Left renal cortex interstitium (tissue), 4 donors: ENCODE results near the gene RAB1A. TPM values are rescaled to one million over a fixed set of nuclear protein-coding genes. Genes with fewer than 3 reads are reported as not detected.
"Not testable (repeated sequence)": the region's sequence is repeated elsewhere in the genome, so short reads cannot be mapped to it uniquely, and the experiment has no call there.

Experiments used
- DNase-seq, 4 donors: peaks; one replicate each; pipeline ENCODE4 v3.0.0-alpha.2; 2013; ENCODE audit warnings: low read depth in 4 of 4, low spot score in 2 of 4, missing footprints in 1 of 4
- polyA plus RNA-seq, 4 donors: library from polyadenylated mRNA; unstranded; fragments of 120-200 nt; gene quantifications; one replicate each; pipeline ENCODE4 v1.2.1, GENCODE V29; 2013; ENCODE audit not compliant: insufficient read length in 4 of 4

RAB1A gene
- polyA plus RNA-seq = 100 to 1,000 TPM; 199 to 270 (median 248) TPM

DNA sequence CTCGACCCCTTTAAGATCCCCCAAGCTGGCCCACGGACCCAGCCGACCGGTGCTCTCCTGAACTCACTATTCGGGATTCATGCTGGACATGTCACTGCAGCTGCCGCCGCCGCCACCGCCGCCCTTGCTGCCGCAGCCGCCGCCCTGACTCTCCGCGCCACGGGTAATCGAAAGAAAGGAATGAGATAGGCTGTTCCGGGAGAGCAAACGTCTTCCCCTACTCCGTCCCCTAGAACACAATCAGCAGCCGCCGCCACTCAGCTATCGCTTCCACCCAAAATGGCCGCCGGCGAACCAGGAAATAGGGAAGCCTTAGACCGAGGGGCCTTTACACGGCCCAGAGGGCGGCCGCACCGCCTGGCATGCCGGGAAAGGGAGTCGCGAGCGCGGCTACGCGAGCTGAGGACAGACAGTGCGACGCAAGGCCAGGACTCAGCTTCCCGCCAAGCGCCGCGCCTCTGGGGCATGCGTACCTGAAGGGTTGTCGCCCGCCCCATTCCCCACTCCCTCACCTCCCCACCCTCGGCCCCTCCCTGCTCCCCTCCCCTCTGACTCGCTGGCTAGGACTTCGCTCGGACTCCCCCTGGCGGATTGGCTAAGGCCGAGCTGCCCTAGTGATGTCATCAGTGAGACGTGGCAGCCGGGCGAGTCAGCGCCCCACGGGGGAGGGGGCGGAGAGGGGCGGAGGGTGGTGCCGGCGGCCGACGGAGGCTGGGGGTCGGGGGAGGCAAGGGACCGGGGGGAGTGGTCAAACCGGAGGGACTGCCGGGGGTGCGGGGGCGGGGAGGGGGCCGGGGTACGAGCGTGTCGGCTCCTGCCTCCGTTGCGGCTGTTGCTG is at the start of gene RAB1A:
RAB1A (minus strand) TSS at position 281 of the 838 bp plus-strand sequence; CDS start at position 90, 191 bp downstream.
- DNase-seq = peak; percentile 93 to 99 (median 96)

- DNase-seq = no peak
Measured at GRCh38 chr2:65177751-65178442, 48.0 kb upstream of the RAB1A start.

- no peak for DNase-seq
Measured at GRCh38 chr2:65175894-65176530, 46.1 kb upstream of the RAB1A start.

DNA sequence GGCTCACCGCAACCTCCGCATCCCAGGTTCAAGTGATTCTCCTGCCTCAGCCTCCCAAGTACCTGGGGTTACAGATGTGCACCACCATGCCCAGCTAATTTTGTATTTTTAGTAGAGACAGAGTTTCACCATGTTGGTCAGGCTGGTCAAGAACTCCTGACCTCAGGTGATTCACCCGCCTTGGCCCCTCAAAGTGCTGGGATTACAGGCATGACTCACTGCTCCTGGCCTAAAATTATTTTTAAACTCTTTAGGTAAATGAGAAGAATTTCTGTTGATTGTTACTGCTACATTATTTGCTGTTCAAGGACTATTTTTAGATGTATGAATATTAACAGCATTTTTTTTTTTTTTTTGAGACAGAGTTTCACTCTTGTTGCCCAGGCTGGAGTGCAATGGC is 44.1 kb upstream of the RAB1A start:
- not testable (repeated sequence) for DNase-seq

- DNase-seq = no peak
Measured at GRCh38 chr2:65172994-65173790, 43.3 kb upstream of the RAB1A start.

- DNase-seq = peak in 2 of 4 donors; percentile 24 to 32
Measured at GRCh38 chr2:65170611-65171477, 40.9 kb upstream of the RAB1A start.

DNA sequence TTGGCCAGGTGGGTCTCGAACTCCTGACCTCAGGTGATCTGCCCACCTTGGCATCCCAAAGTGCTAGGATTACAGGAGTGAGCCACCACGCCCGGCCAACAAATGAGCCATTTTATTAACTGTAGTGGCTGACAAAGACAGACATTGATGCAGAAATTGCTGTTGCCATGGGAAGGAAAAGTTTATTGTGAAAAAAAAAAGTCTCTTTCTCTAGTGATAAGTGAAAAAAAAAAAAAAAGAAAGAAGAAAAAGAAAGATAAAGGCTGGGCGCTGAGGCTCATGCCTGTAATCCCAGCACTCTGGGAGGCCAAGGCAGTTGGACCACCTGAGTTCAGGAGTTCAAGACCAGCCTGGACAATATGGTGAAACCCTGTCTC is 39.8 kb upstream of the RAB1A start:
- no peak for DNase-seq

GRCh38 chr2:65165558-65165957 is 35.7 kb upstream of the RAB1A start:
- no peak for DNase-seq

GRCh38 chr2:65164426-65164891 is 34.6 kb upstream of the RAB1A start:
- DNase-seq = no peak

DNA sequence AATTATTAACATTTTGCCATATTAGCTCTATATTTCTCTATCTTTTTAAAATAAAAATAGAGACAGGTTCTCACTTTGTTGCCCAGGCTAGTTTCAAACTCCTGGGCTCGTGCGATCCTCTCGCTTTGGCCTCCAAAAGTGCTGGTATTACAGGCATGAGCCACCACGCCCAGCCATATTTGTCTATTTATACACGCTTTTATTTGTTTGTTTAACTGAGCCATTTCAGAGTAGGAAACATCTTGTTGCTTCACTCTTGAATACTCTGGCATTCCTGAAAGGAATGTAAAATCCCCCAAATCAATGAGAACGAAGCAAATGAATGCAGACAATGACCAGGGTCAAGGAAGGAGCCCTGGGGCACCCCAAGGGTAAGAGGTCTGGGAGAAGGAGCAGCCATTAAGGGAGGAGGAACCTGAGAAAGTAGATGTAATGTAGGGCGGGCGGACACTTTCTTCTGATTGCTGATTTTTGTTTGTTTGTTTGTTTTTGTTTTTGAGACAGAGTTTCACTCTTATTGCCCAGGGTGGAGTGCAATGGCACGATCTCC is 31.7 kb upstream of the RAB1A start:
- no peak for DNase-seq

GRCh38 chr2:65159906-65160305 is 30.0 kb upstream of the RAB1A start:
- no peak for DNase-seq

DNA sequence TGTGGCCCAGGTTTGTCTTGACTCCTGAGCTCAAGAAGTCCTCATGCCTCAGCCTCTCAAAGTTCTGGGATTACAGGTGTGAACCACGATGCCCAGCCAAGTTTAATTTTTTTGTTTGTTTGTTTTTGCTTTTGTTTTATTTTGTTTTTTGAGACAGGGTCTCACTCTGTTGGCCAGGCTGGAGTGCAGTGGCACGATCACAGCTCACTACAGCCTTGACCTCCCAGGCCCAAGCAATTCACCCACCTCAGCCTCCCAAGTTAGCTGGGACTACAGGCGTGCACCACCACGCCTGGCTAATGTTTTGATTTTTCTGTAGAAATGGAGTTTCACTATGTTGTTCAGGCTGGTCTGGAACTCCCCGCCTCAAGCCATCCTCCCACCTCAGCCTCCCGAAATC is 29.4 kb upstream of the RAB1A start:
- no peak for DNase-seq

GRCh38 chr2:65158557-65158956 is 28.7 kb upstream of the RAB1A start:
- no peak for DNase-seq

GRCh38 chr2:65157856-65158255 is 27.9 kb upstream of the RAB1A start:
- DNase-seq = not testable (repeated sequence)

- no peak for DNase-seq
Measured at GRCh38 chr2:65156041-65156440, 26.1 kb upstream of the RAB1A start.

DNA sequence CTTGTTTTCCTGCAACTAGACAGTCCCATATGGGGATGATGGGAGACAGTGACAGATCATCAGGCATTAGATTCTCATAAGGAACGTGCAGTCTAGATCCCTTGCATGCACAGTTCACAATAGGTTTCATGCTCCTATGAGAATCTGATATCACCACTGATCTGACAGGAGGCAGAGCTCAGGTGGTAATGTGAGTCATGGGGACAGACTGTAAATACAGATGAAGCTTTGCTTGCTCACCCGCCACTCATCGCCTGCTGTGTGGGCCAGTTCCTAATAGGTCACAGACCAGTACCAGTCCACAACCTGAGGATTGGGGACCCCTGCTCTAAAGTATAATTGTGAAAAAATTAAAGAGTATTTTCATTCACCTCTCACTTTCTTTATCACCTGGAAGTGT is 23.6 kb upstream of the RAB1A start:
- DNase-seq = no peak

GRCh38 chr2:65146078-65146477 is 16.2 kb upstream of the RAB1A start:
- no peak for DNase-seq

GRCh38 chr2:65144571-65144970 is 14.7 kb upstream of the RAB1A start:
- DNase-seq = no peak

- no peak for DNase-seq
Measured at GRCh38 chr2:65142515-65142914, 12.6 kb upstream of the RAB1A start.
